Ishikawa (cell line): ENCODE results near the gene SGSH.

Experiments
- CEBPB ChIP-seq: IDR thresholded peaks from 2 replicates; pipeline ENCODE4 v1.6.1; 2012
- CREB1 ChIP-seq: IDR thresholded peaks from 2 replicates; pipeline ENCODE4 v1.6.1; 2012; ENCODE audit warnings: low read depth
- EGR1 ChIP-seq: IDR thresholded peaks from 2 replicates; pipeline ENCODE4 v1.6.1; 2012
- EP300 ChIP-seq: IDR thresholded peaks from 2 replicates; pipeline ENCODE4 v1.6.1; 2012; ENCODE audit warnings: borderline replicate concordance
- FOXM1 ChIP-seq: IDR thresholded peaks from 2 replicates; pipeline ENCODE4 v1.6.1; 2012; ENCODE audit warnings: low read depth, borderline replicate concordance
- MAX ChIP-seq: IDR thresholded peaks from 2 replicates; pipeline ENCODE4 v1.6.1; 2012
- NFIC ChIP-seq: IDR thresholded peaks from 2 replicates; pipeline ENCODE4 v1.6.1; 2012
- RAD21 ChIP-seq: IDR thresholded peaks from 2 replicates; pipeline ENCODE4 v1.6.1; 2012; ENCODE audit warnings: low read depth
- REST ChIP-seq: IDR thresholded peaks from 2 replicates; pipeline ENCODE4 v1.6.1; 2012; ENCODE audit warnings: low read depth, mild to moderate bottlenecking
- TAF1 ChIP-seq: IDR thresholded peaks from 2 replicates; pipeline ENCODE4 v1.6.1; 2012; ENCODE audit warnings: low read depth, mild to moderate bottlenecking
- TEAD4 ChIP-seq: IDR thresholded peaks from 2 replicates; pipeline ENCODE4 v1.6.1; 2012
- USF1 ChIP-seq: IDR thresholded peaks from 2 replicates; pipeline ENCODE4 v1.6.1; 2012
- YY1 ChIP-seq: IDR thresholded peaks from 2 replicates; pipeline ENCODE4 v1.6.1; 2012; ENCODE audit warnings: low read depth
- ZBTB7A ChIP-seq: IDR thresholded peaks from 2 replicates; pipeline ENCODE4 v1.6.1; 2012; ENCODE audit warnings: low read depth

SGSH gene

DNA sequence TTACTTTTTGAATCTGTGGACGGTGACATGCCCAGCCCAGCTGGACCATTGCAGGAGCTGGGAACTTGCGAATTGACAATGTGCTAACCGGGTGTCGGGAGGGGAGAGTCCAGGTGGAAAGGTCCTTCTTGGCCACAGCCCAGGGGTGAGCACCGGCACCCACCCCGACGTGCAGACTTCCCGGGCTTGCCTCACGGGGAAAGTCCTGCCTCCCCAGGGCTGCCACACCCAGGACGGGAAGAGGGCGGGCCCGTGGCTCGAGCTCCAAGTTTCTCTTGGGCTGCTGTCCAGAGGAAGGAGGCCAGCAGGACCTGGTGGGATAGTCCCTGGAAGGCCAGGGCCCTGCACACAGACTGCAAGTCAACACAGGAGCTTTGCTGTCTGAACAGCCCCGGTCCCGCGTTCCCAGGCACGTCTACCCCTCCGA is 32.6 kb downstream of the SGSH start:
- TF ChIP-seq ZBTB7A (no peak), REST (0 out of 2 replicates have a peak, but pooled peaks have one; percentile 16), EGR1 (no peak)

DNA sequence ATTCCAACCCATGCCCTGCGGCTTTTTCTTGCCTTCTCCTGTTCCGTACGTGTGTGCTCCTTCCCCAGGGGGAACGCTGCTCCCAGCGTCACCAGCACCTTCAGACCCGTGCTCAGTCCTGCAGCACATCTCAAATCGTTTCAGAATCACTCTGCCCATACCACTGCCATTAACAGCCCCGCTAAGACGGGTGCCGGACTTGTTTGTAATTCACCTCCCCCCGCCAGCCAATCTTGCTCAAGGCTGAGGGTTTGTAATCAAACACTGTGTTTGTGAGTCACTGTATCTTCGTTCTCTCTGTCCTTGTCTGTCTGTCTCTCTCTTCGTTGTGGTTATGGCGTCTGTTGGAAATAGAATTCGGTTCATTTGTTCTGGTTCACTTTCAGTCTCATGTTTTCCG is 33.0 kb downstream of the SGSH start:
- TF ChIP-seq MAX = no peak
- TF ChIP-seq TEAD4 = no peak
- TF ChIP-seq CEBPB = no peak
- TF ChIP-seq REST = no peak
- TF ChIP-seq YY1 = no peak
- no peak for TF ChIP-seq ZBTB7A
- no peak for TF ChIP-seq TAF1
- no peak for TF ChIP-seq RAD21

GRCh38 chr17:80185968-80186367 is 34.2 kb downstream of the SGSH start:
- no peak for TF ChIP-seq RAD21
- no peak for TF ChIP-seq EP300
- no peak for TF ChIP-seq YY1
- no peak for TF ChIP-seq TEAD4
- TF ChIP-seq REST = no peak
- no peak for TF ChIP-seq TAF1
- no peak for TF ChIP-seq CEBPB
- TF ChIP-seq CREB1 = no peak
- TF ChIP-seq USF1 = no peak
- no peak for TF ChIP-seq NFIC
- TF ChIP-seq EGR1 = no peak
- TF ChIP-seq ZBTB7A = no peak

DNA sequence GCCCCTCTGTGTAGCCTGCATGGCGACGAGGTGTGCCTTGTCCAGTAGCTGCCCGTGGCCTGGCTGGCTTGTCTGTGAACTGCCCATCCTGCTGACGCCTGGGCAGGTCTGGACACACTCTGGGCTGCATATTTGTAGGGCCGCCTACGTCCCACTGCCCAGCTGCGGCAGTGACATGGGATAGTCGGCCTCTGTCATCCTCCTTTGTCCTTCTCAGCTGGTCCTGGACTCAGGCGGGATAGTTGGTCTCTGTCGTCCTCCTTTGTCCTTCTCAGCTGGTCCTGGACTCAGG is 35.8 kb downstream of the SGSH start:
- TF ChIP-seq FOXM1 (no peak), REST (no peak), MAX (no peak)
